HepG2 (cell line): Measurements from ENCODE around the gene PGA3.

ENCODE experiments used
- CHCHD3 ChIP-seq: sonication (generic); formaldehyde crosslinking; IDR thresholded peaks from 2 replicates; pipeline ENCODE4 v1.8.0; 2022; ENCODE audit warnings: mild to moderate bottlenecking, missing genetic modification reagents, moderate library complexity
- CHD4 ChIP-seq: fragments of 200-600 bp; sonication (generic); IDR thresholded peaks from 2 replicates; pipeline ENCODE4 v1.7.0; 2017; ENCODE audit warnings: mild to moderate bottlenecking, low read length, borderline replicate concordance
- CTCF ChIP-seq: sonication (generic); formaldehyde crosslinking; IDR thresholded peaks from 2 replicates; pipeline ENCODE4 v1.5.0; 2020; ENCODE audit warnings: mild to moderate bottlenecking, missing genetic modification reagents, moderate library complexity
- POLR2AphosphoS5 ChIP-seq: IDR thresholded peaks from 2 replicates; pipeline ENCODE4 v1.6.1; 2012; ENCODE audit warnings: low read depth, low read length
- SALL1 ChIP-seq: sonication (generic); formaldehyde crosslinking; IDR thresholded peaks from 2 replicates; pipeline ENCODE4 v1.8.0; 2022; ENCODE audit warnings: mild to moderate bottlenecking, missing genetic modification reagents

- TF ChIP-seq SALL1 (CRISPR knock-in tag) (no peak), CHCHD3 (CRISPR knock-in tag) (no peak), POLR2AphosphoS5 (no peak), CHD4 (no peak), CTCF (no peak)
Measured at GRCh38 chr11:61153593-61154095, 49.7 kb upstream of the PGA3 start.
